Astrocyte of the hippocampus (primary cell): Measurements from ENCODE around the gene GPX2.

Experiments
- DNase-seq: peaks from one replicate; pipeline ENCODE4 v3.0.0; 2011; ENCODE audit warnings: low read depth, low spot score

Gene GPX2

GRCh38 chr14:64960762-64961276 is 18.3 kb upstream of the GPX2 start:
- DNase-seq, result peak; percentile 24

GRCh38 chr14:64958743-64959142 is 16.2 kb upstream of the GPX2 start:
- no peak for DNase-seq

- no peak for DNase-seq
Measured at GRCh38 chr14:64958201-64958600, 15.7 kb upstream of the GPX2 start.

GRCh38 chr14:64956697-64957406 is 14.3 kb upstream of the GPX2 start:
- no peak for DNase-seq

GRCh38 chr14:64955297-64955696 is 12.8 kb upstream of the GPX2 start:
- DNase-seq, result no peak

- DNase-seq, result no peak
Measured at GRCh38 chr14:64954491-64955240, 12.1 kb upstream of the GPX2 start.

- no peak for DNase-seq
Measured at GRCh38 chr14:64953661-64954060, 11.1 kb upstream of the GPX2 start.

- DNase-seq, result no peak
Measured at GRCh38 chr14:64953310-64953654, 10.7 kb upstream of the GPX2 start.

- no peak for DNase-seq
Measured at GRCh38 chr14:64952598-64953309, 10.2 kb upstream of the GPX2 start.

GRCh38 chr14:64951724-64952123 is 9.2 kb upstream of the GPX2 start:
- no peak for DNase-seq

GRCh38 chr14:64951291-64951690 is 8.7 kb upstream of the GPX2 start:
- no peak for DNase-seq

- no peak for DNase-seq
Measured at GRCh38 chr14:64950889-64951288, 8.3 kb upstream of the GPX2 start.

- DNase-seq, result no peak
Measured at GRCh38 chr14:64948612-64949210, 6.2 kb upstream of the GPX2 start.

GRCh38 chr14:64947710-64948611 is 5.4 kb upstream of the GPX2 start:
- no peak for DNase-seq

GRCh38 chr14:64946310-64947045 is 3.9 kb upstream of the GPX2 start:
- no peak for DNase-seq

GRCh38 chr14:64945431-64946178 is 3.1 kb upstream of the GPX2 start:
- DNase-seq, result no peak

GRCh38 chr14:64944861-64945260 is 2.3 kb upstream of the GPX2 start:
- no peak for DNase-seq

GRCh38 chr14:64944041-64944440 is 1.5 kb upstream of the GPX2 start:
- no peak for DNase-seq

GRCh38 chr14:64943556-64943955 is 1.0 kb upstream of the GPX2 start:
- DNase-seq, result no peak
